CD8-positive, alpha-beta memory T cell (primary cell): ENCODE measurements around the gene GARS1. TPM values are rescaled to one million over a fixed set of nuclear protein-coding genes. Genes with fewer than 3 reads are reported as not detected.

ENCODE experiments used
- CTCF ChIA-PET: fragments of 350-600 bp; sonication (Branson Sonifier 250); formaldehyde crosslinking; loops from one replicate; lab custom pipeline; 2021; ENCODE audit warnings: antibody characterized with exemption; lab: Charles Lee
- POLR2A ChIA-PET: fragments of 350-600 bp; sonication (Branson Sonifier 250); formaldehyde crosslinking; loops from one replicate; lab custom pipeline; 2021; ENCODE audit warnings: antibody characterized with exemption; lab: Charles Lee
- DNase-seq, 5 donors: peaks; one replicate each; pipeline versions ENCODE4 v3.0.0 to v3.0.0-alpha.2; 2020 to 2022; ENCODE audit warnings: mixed read lengths in 1 of 5
- H3K27ac ChIP-seq: one replicate; pipeline ENCODE4 v1.7.0; 2013; ENCODE audit warnings: low read depth, mild to moderate bottlenecking, low read length, moderate library complexity
- H3K27me3 ChIP-seq: 2 replicates; pipeline ENCODE4 v1.7.0; 2013; ENCODE audit warnings: low read length, mild to moderate bottlenecking; ENCODE audit not compliant: insufficient read depth, poor library complexity, severe bottlenecking
- H3K36me3 ChIP-seq: 2 replicates; pipeline ENCODE4 v1.7.0; 2013; ENCODE audit warnings: mild to moderate bottlenecking, low read length, moderate library complexity; ENCODE audit not compliant: insufficient read depth
- H3K4me1 ChIP-seq: 2 replicates; pipeline ENCODE4 v1.7.0; 2013; ENCODE audit warnings: mild to moderate bottlenecking, low read length, moderate library complexity; ENCODE audit not compliant: insufficient read depth
- H3K4me3 ChIP-seq: 2 replicates; pipeline ENCODE4 v1.7.0; 2013; ENCODE audit warnings: mild to moderate bottlenecking, low read length
- H3K9me3 ChIP-seq: 2 replicates; pipeline ENCODE4 v1.7.0; 2013; ENCODE audit warnings: mild to moderate bottlenecking, low read length
- H3K27ac Mint-ChIP-seq, 8 donors: one replicate each; pipeline ENCODE4 v1.8.0; 2020 to 2021; ENCODE audit warnings: mixed read lengths in 8 of 8, mild to moderate bottlenecking in 6 of 8, inconsistent platforms in 3 of 8, moderate library complexity in 3 of 8
- H3K27me3 Mint-ChIP-seq, 2 donors: one replicate each; pipeline ENCODE4 v1.8.0; 2020 to 2021; ENCODE audit warnings: mixed read lengths in 2 of 2, mild to moderate bottlenecking in 1 of 2, moderate library complexity in 1 of 2
- H3K36me3 Mint-ChIP-seq, 3 donors: one replicate each; pipeline ENCODE4 v1.8.0; 2020 to 2021; ENCODE audit warnings: mixed read lengths in 3 of 3, inconsistent platforms in 1 of 3, mild to moderate bottlenecking in 1 of 3
- H3K4me1 Mint-ChIP-seq, 3 donors: one replicate each; pipeline ENCODE4 v1.8.0; 2020 to 2021; ENCODE audit warnings: mixed read lengths in 3 of 3, inconsistent platforms in 1 of 3, mild to moderate bottlenecking in 1 of 3
- H3K4me3 Mint-ChIP-seq, 7 donors: one replicate each; pipeline ENCODE4 v1.8.0; 2020 to 2021; ENCODE audit warnings: mixed read lengths in 7 of 7, mild to moderate bottlenecking in 6 of 7, moderate library complexity in 4 of 7, inconsistent platforms in 2 of 7
- H3K9me3 Mint-ChIP-seq, 5 donors: one replicate each; pipeline ENCODE4 v1.8.0; 2020 to 2022; ENCODE audit warnings: mixed read lengths in 5 of 5, mild to moderate bottlenecking in 3 of 5, moderate library complexity in 2 of 5, inconsistent platforms in 1 of 5
- polyA plus RNA-seq: library from polyadenylated mRNA; unstranded; fragments of 300-500 nt; fragmentation: Illumina TruSeq; gene quantifications from one replicate; pipeline ENCODE4 v1.2.3, GENCODE V29; 2021
- total RNA-seq, 2 experiments: library from RNA; stranded (reverse); gene quantifications; one replicate each; pipeline ENCODE4 v1.2.3, GENCODE V29; 2021

The GARS1 gene
- total and polyA plus RNA-seq, 3 experiments from 2014 or later = 92.0 to 329 (median 311) TPM

DNA sequence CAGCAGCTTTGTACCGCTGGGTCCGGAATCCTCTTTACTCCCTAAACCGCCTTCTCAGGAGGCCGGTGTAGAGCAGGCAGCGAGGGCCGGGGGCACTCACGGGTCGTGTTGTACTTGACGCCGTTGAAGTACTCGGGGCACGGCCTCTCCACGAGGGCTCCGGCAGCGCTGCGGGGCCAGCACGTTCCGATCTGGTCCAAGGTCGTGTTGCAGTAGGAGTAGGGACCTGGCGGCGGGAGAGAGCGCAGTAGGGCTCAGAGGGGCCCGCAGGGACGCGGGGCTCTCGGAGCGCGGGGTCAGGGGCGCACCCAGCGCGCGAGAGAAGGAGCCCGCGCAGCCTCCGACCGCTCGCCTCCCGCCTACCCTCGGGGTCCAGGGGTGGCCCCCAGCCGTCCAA is 87.1 kb downstream of the GARS1 start:
- H3K27ac ChIP-seq = no peak overlapping the region
- no peaks in the 10 kb centered on the region for H3K36me3 ChIP-seq
- CTCF ChIA-PET = interaction anchor here (1.0 to 4.9 kb wide), 5 partner anchors 10 to 65 kb away, joined by 3 to 70 read pairs (median 7); no protein-coding TSS in a partner anchor
- H3K4me3 Mint-ChIP-seq = peak overlapping the region; percentile 62 to 91 (median 77)
- peaks cover 38 to 76% of the 10 kb centered on the region in 2 donors for H3K27me3 Mint-ChIP-seq
- H3K9me3 ChIP-seq = no peaks in the 10 kb centered on the region
- POLR2A ChIA-PET = no interaction called here
- H3K27ac Mint-ChIP-seq = no peak overlapping the region
- H3K27me3 ChIP-seq = peaks cover 34% of the 10 kb centered on the region
- H3K4me1 Mint-ChIP-seq = peaks cover 9 to 13% (median 13%) of the 10 kb centered on the region in 3 donors
- peak overlapping the region; percentile 19 for H3K4me3 ChIP-seq
- H3K36me3 Mint-ChIP-seq = no peaks in the 10 kb centered on the region
- H3K9me3 Mint-ChIP-seq = no peaks in the 10 kb centered on the region
- peaks cover 8% of the 10 kb centered on the region for H3K4me1 ChIP-seq
- DNase-seq = peak in 1 of 5 donors; percentile 4

DNA sequence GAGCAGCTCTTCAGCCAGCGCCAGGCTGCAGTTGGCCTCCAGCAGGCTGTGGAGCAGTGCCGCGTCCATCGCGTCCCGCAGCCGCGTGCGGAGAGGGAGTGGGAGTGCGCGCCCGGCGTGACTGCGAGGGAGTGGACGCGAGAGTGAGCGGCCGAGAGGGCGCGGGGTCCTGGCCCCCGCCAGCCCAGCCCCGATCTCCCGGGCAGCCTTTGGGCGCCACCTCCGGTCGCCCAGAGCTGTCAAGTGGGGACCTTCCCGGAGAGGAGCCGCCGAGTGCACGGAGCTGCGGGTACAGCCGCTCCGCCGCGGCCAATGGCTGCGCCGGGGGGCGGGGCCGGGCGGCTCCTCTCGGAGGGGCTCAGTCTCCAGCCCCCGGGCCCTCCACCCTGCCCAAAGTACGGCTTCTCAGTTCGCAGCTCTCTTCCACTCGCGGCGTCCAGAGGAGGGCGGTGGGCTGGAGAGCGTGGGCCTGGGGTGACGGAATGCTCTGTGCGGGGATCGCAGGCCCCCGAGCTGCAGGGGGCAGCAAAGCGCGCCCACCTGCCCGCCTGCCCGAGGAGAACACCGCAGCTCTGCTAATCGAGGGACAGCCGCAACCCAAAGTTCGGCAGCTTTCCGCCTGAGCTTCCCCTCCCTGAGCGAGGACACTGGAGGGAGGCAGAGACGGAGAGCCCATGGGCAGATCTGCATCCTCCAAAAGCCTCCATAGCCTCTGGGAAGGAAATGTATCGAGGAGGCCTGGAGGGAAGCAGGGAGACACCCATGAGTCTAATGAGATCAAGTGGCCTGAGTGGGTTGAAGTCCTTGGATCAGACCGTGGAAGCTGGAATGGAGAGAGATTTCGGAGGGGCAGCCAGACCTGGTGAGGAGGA is 87.8 kb downstream of the GARS1 start, which contains the start of gene CRHR2:
TSS of gene CRHR2 (minus strand) at position 245 of the 872 bp plus-strand sequence. CDS start at position 69, 176 bp downstream.
- no peaks in the 10 kb centered on the region for H3K36me3 Mint-ChIP-seq
- H3K4me1 ChIP-seq = peaks cover 8% of the 10 kb centered on the region
- peak within 1 kb of the TSS; percentile 19 for H3K4me3 ChIP-seq
- H3K9me3 ChIP-seq = no peaks in the 10 kb centered on the region
- peaks cover 10 to 13% (median 13%) of the 10 kb centered on the region in 3 donors for H3K4me1 Mint-ChIP-seq
- H3K27ac ChIP-seq = no peak within 1 kb of the TSS
- no peaks in the 10 kb centered on the region for H3K9me3 Mint-ChIP-seq
- H3K36me3 ChIP-seq = no peaks in the 10 kb centered on the region
- peaks cover 34% of the 10 kb centered on the region for H3K27me3 ChIP-seq
- CTCF ChIA-PET = interaction anchor here (0.9 to 4.9 kb wide), 9 partner anchors 10 to 64 kb away, joined by 3 to 70 read pairs (median 4); no protein-coding TSS in a partner anchor
- POLR2A ChIA-PET = no interaction called here
- H3K4me3 Mint-ChIP-seq = peak within 1 kb of the TSS; percentile 63 to 91 (median 77)
- peak within 1 kb of the TSS in 1 of 8 donors; percentile 6 for H3K27ac Mint-ChIP-seq
- H3K27me3 Mint-ChIP-seq = peaks cover 34 to 73% of the 10 kb centered on the region in 2 donors
- peak in 4 of 5 donors; percentile 13 to 50 (median 19) for DNase-seq

DNA sequence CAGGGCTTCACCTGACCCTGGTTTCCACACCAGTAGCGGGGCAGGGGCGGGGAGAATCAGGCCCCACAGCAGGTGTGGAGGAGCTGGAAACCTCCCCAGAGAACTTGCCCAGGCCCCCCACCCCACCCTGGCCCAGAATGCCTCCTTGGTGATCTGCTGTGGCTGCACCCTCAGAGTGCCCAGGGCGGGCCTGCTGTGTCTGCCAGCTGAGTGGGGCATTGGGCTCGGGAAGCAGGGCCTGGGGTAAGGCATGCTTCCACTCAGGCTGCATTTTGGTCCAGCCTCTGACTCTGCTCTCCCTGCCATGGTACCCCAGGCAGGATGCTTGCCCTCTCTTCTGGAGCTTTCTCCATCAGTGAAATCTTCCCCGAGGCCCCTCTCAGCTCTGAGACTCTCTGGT is 88.6 kb downstream of the GARS1 start:
- H3K36me3 Mint-ChIP-seq = no peaks in the 10 kb centered on the region
- peak overlapping the region in 4 of 7 donors; percentile 34 to 73 (median 62) for H3K4me3 Mint-ChIP-seq
- DNase-seq = no peak
- POLR2A ChIA-PET = no interaction called here
- H3K27me3 Mint-ChIP-seq = peaks cover 33 to 71% of the 10 kb centered on the region in 2 donors
- H3K27me3 ChIP-seq = peaks cover 27% of the 10 kb centered on the region
- H3K4me1 Mint-ChIP-seq = peaks cover 11 to 16% (median 13%) of the 10 kb centered on the region in 3 donors
- no peak overlapping the region for H3K27ac ChIP-seq
- peaks cover 8% of the 10 kb centered on the region for H3K4me1 ChIP-seq
- no peak overlapping the region for H3K4me3 ChIP-seq
- H3K9me3 Mint-ChIP-seq = no peaks in the 10 kb centered on the region
- H3K9me3 ChIP-seq = no peaks in the 10 kb centered on the region
- no peaks in the 10 kb centered on the region for H3K36me3 ChIP-seq
- no peak overlapping the region for H3K27ac Mint-ChIP-seq
- CTCF ChIA-PET = interaction anchor here (0.9 to 4.9 kb wide), 8 partner anchors 9 to 62 kb away, joined by 3 to 70 read pairs (median 4); no protein-coding TSS in a partner anchor

Other genes starting within 250 kb of the GARS1 start
- 1 to 10 TPM; 8.4 to 8.8 TPM for gene NOD1, start 116.1 kb upstream of the GARS1 start, total RNA-seq
- gene NOD1, start 116.1 kb upstream of the GARS1 start, polyA plus RNA-seq = 8.8 TPM
- 10 to 100 TPM; 69.3 to 73.1 TPM for gene GGCT, start 90.0 kb upstream of the GARS1 start, total RNA-seq
- gene GGCT, start 90.0 kb upstream of the GARS1 start, polyA plus RNA-seq = 25.1 TPM
- gene CRHR2, start 87.6 kb downstream of the GARS1 start, total RNA-seq = not detected
- not detected for gene CRHR2, start 87.6 kb downstream of the GARS1 start, polyA plus RNA-seq
- under 1 TPM in 1 of 2 experiments, not detected in 1; 0.18 TPM for gene INMT, start 157.3 kb downstream of the GARS1 start, total RNA-seq
- gene INMT, start 157.3 kb downstream of the GARS1 start, polyA plus RNA-seq = 0.08 TPM
- 1 to 10 TPM; 2.4 to 2.6 TPM for gene MINDY4, start 176.5 kb downstream of the GARS1 start, total RNA-seq
- 1.0 TPM for gene MINDY4, start 176.5 kb downstream of the GARS1 start, polyA plus RNA-seq